ENCODE results near the gene CLCN6. TPM values are rescaled to one million over a fixed set of nuclear protein-coding genes. Genes with fewer than 3 reads are reported as not detected.

The CLCN6 gene
- total RNA-seq, 5 donors from 2014 or later (not counting 1 experiment from before 2014, with no cell fraction given) = 17.3 to 23.0 (median 21.3) TPM

DNA sequence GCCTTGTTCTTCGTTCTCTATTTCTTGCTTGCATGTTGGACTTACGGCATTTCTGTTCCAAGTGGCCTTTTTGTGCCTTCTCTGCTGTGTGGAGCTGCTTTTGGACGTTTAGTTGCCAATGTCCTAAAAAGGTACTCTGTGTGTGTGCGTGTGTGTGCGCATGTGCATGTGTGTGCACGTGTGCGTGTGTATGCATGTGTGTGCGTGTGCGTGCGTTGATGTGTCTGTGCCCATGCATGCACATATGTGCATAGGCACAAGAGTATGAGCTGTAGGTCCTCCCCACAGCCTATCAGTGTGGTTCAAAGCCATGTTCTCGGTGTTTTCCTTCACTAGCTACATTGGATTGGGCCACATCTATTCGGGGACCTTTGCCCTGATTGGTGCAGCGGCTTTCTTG is 27.9 kb downstream of the CLCN6 start:
- Histone ChIP-seq H3K9me3 (no peaks in the 10 kb centered on the region), H3K27ac (ENCODE audit: low read length) (no peak overlapping the region), H3K4me3 (ENCODE audit: control insufficient read depth in 1 of 2, extremely low read depth in 1 of 2, low read length in 1 of 2) (no peak overlapping the region), H3K36me3 (ENCODE audit: control insufficient read depth in 2 of 2, extremely low read depth in 1 of 2, insufficient read depth in 1 of 2, low read length in 1 of 2) (peaks cover 37 to 70% of the 10 kb centered on the region in 2 donors), H3K27me3 (replicated peaks in 1 of 2; ENCODE audit: control insufficient read depth in 2 of 2, extremely low read depth in 1 of 2, insufficient read depth in 2 of 2, low read length in 1 of 2) (no peaks in the 10 kb centered on the region), H3K4me1 (ENCODE audit: control insufficient read depth in 1 of 2, extremely low read depth in 1 of 2, insufficient read depth in 2 of 2, low read length in 2 of 2) (no peaks in the 10 kb centered on the region)
- ATAC-seq (replicated peaks in 1 of 4) = no peak
- H3K27me3 Mint-ChIP-seq = no peaks in the 10 kb centered on the region
- POLR2A ChIA-PET = no interaction called here
- no peak for DNase-seq
- H3K27ac Mint-ChIP-seq = no peak overlapping the region
- H3K4me3 Mint-ChIP-seq = no peak overlapping the region
- 94% methylated on average over 12 of the region's 13 CpGs for WGBS (ENCODE audit: insufficient coverage)
- peaks cover 36% of the 10 kb centered on the region for H3K36me3 Mint-ChIP-seq
- H3K9me3 Mint-ChIP-seq = no peaks in the 10 kb centered on the region
- peaks cover 2 to 6% (median 6%) of the 10 kb centered on the region in 3 donors for H3K4me1 Mint-ChIP-seq
- CTCF ChIA-PET = no interaction called here

GRCh38 chr1:11835441-11836225 is 29.6 kb downstream of the CLCN6 start:
- Mint-ChIP-seq H3K9me3 (no peaks in the 10 kb centered on the region), H3K36me3 (peaks cover 34% of the 10 kb centered on the region), H3K4me3 (no peak overlapping the region), H3K27me3 (no peaks in the 10 kb centered on the region), H3K4me1 (peaks cover 2 to 9% (median 6%) of the 10 kb centered on the region in 3 donors), H3K27ac (no peak overlapping the region)
- WGBS (ENCODE audit: insufficient coverage) = 95% methylated on average over 21 of the region's 28 CpGs
- ChIA-PET CTCF (no interaction called here), POLR2A (no interaction called here)
- H3K36me3 ChIP-seq (ENCODE audit: control insufficient read depth in 2 of 2, extremely low read depth in 1 of 2, insufficient read depth in 1 of 2, low read length in 1 of 2) = peaks cover 44 to 69% of the 10 kb centered on the region in 2 donors
- no peaks in the 10 kb centered on the region for H3K27me3 ChIP-seq (replicated peaks in 1 of 2; ENCODE audit: control insufficient read depth in 2 of 2, extremely low read depth in 1 of 2, insufficient read depth in 2 of 2, low read length in 1 of 2)
- no peak for ATAC-seq (replicated peaks in 1 of 4)
- H3K4me1 ChIP-seq (ENCODE audit: control insufficient read depth in 1 of 2, extremely low read depth in 1 of 2, insufficient read depth in 2 of 2, low read length in 2 of 2) = no peaks in the 10 kb centered on the region
- no peak overlapping the region for H3K27ac ChIP-seq (ENCODE audit: low read length)
- no peak overlapping the region for H3K4me3 ChIP-seq (ENCODE audit: control insufficient read depth in 1 of 2, extremely low read depth in 1 of 2, low read length in 1 of 2)
- H3K9me3 ChIP-seq = no peaks in the 10 kb centered on the region
- DNase-seq = no peak

GRCh38 chr1:11836955-11837766 is 31.2 kb downstream of the CLCN6 start:
- ChIA-PET CTCF (interaction anchor here in 1 of 2 donors (0.9 kb wide), 1 partner anchor 200 kb away, joined by 3 read pairs; no protein-coding TSS in a partner anchor), POLR2A (interaction anchor here in 1 of 2 donors (2.6 kb wide), 1 partner anchor 71 kb away, joined by 7 read pairs; no protein-coding TSS in a partner anchor)
- H3K9me3 Mint-ChIP-seq = no peaks in the 10 kb centered on the region
- H3K4me3 Mint-ChIP-seq = no peak overlapping the region
- no peak overlapping the region for H3K27ac Mint-ChIP-seq
- H3K36me3 Mint-ChIP-seq = peaks cover 43% of the 10 kb centered on the region
- H3K4me1 Mint-ChIP-seq = peaks cover 2 to 9% (median 6%) of the 10 kb centered on the region in 3 donors
- DNase-seq (no peak), ATAC-seq (replicated peaks in 1 of 4) (no peak)
- no peaks in the 10 kb centered on the region for H3K9me3 ChIP-seq
- no peak overlapping the region for H3K4me3 ChIP-seq (ENCODE audit: control insufficient read depth in 1 of 2, extremely low read depth in 1 of 2, low read length in 1 of 2)
- no peak overlapping the region for H3K27ac ChIP-seq (ENCODE audit: low read length)
- no peaks in the 10 kb centered on the region for H3K27me3 ChIP-seq (replicated peaks in 1 of 2; ENCODE audit: control insufficient read depth in 2 of 2, extremely low read depth in 1 of 2, insufficient read depth in 2 of 2, low read length in 1 of 2)
- no peaks in the 10 kb centered on the region for H3K27me3 Mint-ChIP-seq
- H3K36me3 ChIP-seq (ENCODE audit: control insufficient read depth in 2 of 2, extremely low read depth in 1 of 2, insufficient read depth in 1 of 2, low read length in 1 of 2) = peaks cover 52 to 84% of the 10 kb centered on the region in 2 donors
- no peaks in the 10 kb centered on the region for H3K4me1 ChIP-seq (ENCODE audit: control insufficient read depth in 1 of 2, extremely low read depth in 1 of 2, insufficient read depth in 2 of 2, low read length in 2 of 2)
- 89% methylated on average over 29 of the region's 36 CpGs for WGBS (ENCODE audit: insufficient coverage)

- Histone ChIP-seq H3K4me1 (ENCODE audit: control insufficient read depth in 1 of 2, extremely low read depth in 1 of 2, insufficient read depth in 2 of 2, low read length in 2 of 2) (no peaks in the 10 kb centered on the region), H3K27ac (ENCODE audit: low read length) (no peak overlapping the region), H3K36me3 (ENCODE audit: control insufficient read depth in 2 of 2, extremely low read depth in 1 of 2, insufficient read depth in 1 of 2, low read length in 1 of 2) (peaks cover 47 to 85% of the 10 kb centered on the region in 2 donors), H3K27me3 (replicated peaks in 1 of 2; ENCODE audit: control insufficient read depth in 2 of 2, extremely low read depth in 1 of 2, insufficient read depth in 2 of 2, low read length in 1 of 2) (no peaks in the 10 kb centered on the region), H3K4me3 (ENCODE audit: control insufficient read depth in 1 of 2, extremely low read depth in 1 of 2, low read length in 1 of 2) (no peak overlapping the region), H3K9me3 (no peaks in the 10 kb centered on the region)
- Mint-ChIP-seq H3K4me1 (peaks cover 4 to 9% (median 6%) of the 10 kb centered on the region in 3 donors), H3K36me3 (peaks cover 42% of the 10 kb centered on the region), H3K4me3 (no peak overlapping the region), H3K27me3 (no peaks in the 10 kb centered on the region), H3K9me3 (no peaks in the 10 kb centered on the region), H3K27ac (no peak overlapping the region)
- WGBS (ENCODE audit: insufficient coverage) = 91% methylated on average over 11 of the region's 11 CpGs
- ChIA-PET CTCF (interaction anchor here (0.5 to 0.7 kb wide), 4 partner anchors 70 to 801 kb away, joined by 3 to 5 read pairs (median 4); no protein-coding TSS in a partner anchor), POLR2A (interaction anchor here (1.0 to 2.6 kb wide), 2 partner anchors 70 kb away, joined by 3 to 7 read pairs; no protein-coding TSS in a partner anchor)
- DNase-seq (no peak), ATAC-seq (replicated peaks in 1 of 4) (no peak)
These were observed 31.9 kb downstream of the CLCN6 start for GRCh38 chr1:11837767-11838348.

GRCh38 chr1:11838349-11839272 is 32.6 kb downstream of the CLCN6 start:
- H3K27ac ChIP-seq (ENCODE audit: low read length) = no peak overlapping the region
- Mint-ChIP-seq H3K4me3 (no peak overlapping the region), H3K4me1 (peaks cover 4 to 9% (median 6%) of the 10 kb centered on the region in 3 donors), H3K27me3 (no peaks in the 10 kb centered on the region), H3K27ac (no peak overlapping the region), H3K36me3 (peaks cover 42% of the 10 kb centered on the region), H3K9me3 (no peaks in the 10 kb centered on the region)
- ChIA-PET CTCF (interaction anchor here (0.5 to 0.7 kb wide), 4 partner anchors 69 to 801 kb away, joined by 3 to 5 read pairs (median 4); no protein-coding TSS in a partner anchor), POLR2A (interaction anchor here (1.0 to 2.6 kb wide), 2 partner anchors 69 kb away, joined by 3 to 7 read pairs; no protein-coding TSS in a partner anchor)
- H3K4me3 ChIP-seq (ENCODE audit: control insufficient read depth in 1 of 2, extremely low read depth in 1 of 2, low read length in 1 of 2) = no peak overlapping the region
- no peaks in the 10 kb centered on the region for H3K4me1 ChIP-seq (ENCODE audit: control insufficient read depth in 1 of 2, extremely low read depth in 1 of 2, insufficient read depth in 2 of 2, low read length in 2 of 2)
- no peaks in the 10 kb centered on the region for H3K9me3 ChIP-seq
- peak; percentile 80 to 97 (median 89) for ATAC-seq (replicated peaks in 1 of 4)
- DNase-seq = peak; percentile 39 to 83 (median 67)
- H3K27me3 ChIP-seq (replicated peaks in 1 of 2; ENCODE audit: control insufficient read depth in 2 of 2, extremely low read depth in 1 of 2, insufficient read depth in 2 of 2, low read length in 1 of 2) = no peaks in the 10 kb centered on the region
- H3K36me3 ChIP-seq (ENCODE audit: control insufficient read depth in 2 of 2, extremely low read depth in 1 of 2, insufficient read depth in 1 of 2, low read length in 1 of 2) = peaks cover 43 to 77% of the 10 kb centered on the region in 2 donors
- 71% methylated on average over 37 of the region's 40 CpGs for WGBS (ENCODE audit: insufficient coverage)
